GM19438 (cell line): ENCODE data around the gene THAP12.
"Not testable (repeated sequence)": the region's sequence is repeated elsewhere in the genome, so short reads cannot be mapped to it uniquely, and the experiment has no call there.

ENCODE experiments used
- ATAC-seq: cut with Tn5 transposase; IDR thresholded peaks from one replicate; pipeline ENCODE4 v1.9.1; 2021; ENCODE audit warnings: low read depth; ENCODE audit not compliant: unreplicated experiment

Gene THAP12

DNA sequence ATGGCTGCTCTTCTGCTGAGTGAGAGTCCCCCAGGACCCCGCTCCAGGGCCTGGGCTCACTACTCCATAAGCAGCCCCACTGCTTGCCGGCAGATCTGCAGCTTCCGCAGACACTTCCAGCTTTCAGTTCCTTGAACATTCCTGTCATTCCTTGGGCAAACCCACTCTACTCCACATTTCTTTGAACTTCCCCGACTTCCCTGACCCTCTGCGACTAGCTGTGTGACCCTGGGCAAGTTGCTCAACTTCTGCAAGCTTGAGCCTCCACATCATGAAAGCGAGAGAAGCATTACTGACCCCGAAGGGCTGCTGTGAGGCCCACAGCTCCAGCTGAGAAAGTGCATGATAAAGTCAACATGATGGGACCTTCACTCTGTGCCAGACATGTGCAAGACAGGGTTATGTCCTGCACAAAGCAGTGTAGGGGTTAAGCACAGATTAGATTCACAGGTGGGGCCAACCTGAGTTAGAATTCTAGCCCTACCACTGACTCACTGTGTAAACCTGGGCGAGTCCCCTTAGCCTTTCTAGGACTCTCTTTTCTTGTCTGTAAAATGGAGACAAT lies 51.8 kb downstream of the THAP12 start:
- no peak for ATAC-seq

DNA sequence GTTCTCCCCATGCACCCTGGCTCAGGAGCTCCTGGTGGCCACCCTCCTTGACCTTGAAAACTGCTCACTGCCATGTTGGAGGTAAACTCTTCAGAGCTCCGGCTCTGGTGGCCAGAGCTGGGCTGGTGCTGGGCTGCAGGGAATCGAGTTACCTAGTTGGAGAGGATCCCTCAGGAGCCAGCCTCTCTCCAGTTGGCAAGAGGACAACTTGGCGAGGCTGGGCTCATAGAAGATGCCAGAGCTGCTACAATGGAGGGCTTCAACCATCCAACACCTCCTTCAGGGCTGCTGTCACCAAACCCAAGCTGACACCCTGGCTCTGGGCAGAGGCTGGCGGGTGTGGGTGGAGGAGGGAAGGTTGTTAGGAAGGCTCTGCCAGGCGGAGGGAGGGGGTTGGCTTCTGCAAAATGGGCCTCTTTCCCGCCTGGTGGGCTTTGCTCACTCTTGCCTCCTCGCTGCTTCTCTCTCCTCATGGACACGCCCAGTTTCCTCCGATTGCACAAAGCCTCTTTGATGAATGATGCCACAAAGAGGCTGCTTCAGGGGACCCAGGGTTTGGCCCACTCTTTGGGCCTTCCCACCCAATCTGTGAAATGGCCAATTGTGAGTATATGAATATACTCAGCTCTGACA lies 53.1 kb downstream of the THAP12 start:
- no peak for ATAC-seq

DNA sequence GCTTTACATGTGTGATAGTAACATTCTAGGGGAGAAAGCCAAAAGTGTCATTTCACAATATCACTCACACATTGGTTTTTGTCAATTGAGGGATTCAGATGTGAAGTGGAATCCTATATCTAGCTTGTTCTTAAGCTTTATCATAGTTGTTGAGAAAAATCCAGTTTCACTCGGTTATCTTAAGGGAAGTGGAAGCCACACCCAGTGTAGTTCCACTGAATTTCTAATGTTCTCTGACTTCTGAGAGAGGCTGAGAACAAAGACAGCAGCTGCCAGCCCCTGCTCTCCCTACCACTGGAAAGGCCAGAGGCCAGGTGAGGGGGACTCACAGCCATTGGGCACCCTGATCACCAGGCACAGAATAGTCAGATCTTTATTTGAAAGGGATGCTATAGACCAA lies 53.7 kb downstream of the THAP12 start:
- no peak for ATAC-seq

DNA sequence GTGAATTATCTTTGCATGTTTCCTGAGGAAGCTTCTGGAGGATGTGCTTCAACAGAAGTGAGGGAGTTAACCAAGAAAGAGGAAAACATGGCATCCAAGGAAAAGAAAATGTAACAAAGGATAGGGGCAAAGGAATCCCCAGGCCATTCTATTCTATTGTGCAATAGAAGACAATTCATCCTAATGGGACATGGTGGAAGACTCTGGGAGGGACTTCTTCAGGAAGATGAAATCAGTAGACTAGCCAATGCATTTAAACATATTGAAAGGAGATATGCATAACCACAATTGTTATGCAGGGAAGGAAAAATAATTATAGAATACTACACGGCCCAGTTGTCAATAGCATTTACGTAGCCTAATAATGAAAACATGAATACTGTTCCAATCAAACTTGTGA lies 55.7 kb downstream of the THAP12 start:
- no peak for ATAC-seq

DNA sequence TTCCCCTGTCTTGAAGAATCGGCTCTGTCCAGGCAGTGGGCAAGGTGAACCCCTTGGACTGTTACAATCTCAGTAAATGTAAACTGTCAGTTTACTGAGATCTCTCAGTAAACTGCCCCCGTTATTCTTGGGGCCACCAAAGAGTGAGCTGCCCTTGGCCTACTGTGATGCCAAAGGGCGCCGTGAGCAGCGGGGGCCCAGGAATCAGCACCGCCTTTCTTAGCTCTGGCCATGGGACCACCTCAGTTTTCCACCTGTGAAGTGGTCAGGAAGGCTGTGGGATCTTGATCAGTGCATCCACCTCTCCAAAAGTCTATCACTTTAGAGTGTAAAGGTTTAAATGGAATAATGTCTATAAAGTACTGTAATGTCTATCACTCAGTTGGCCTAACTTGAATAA lies 57.1 kb downstream of the THAP12 start:
- ATAC-seq = no peak

DNA sequence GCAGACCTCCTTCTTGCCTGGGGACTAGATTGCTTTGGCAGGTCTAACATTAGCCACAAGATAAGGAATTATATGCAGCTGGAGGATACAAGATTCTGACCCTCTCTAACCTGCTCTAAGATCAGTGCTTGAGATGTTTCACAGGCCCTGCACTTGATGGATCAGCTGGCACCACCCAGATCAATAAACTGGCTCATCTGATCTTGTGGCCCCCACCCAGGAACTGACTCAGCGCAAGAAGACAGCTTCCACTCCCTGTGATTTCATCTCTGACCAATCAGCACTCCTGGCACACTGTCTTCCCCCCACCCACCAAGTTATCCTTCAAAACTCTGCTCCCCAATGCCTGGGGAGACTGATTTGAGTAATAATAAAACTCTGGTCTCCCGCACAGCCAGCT lies 57.6 kb downstream of the THAP12 start:
- not testable (repeated sequence) for ATAC-seq

DNA sequence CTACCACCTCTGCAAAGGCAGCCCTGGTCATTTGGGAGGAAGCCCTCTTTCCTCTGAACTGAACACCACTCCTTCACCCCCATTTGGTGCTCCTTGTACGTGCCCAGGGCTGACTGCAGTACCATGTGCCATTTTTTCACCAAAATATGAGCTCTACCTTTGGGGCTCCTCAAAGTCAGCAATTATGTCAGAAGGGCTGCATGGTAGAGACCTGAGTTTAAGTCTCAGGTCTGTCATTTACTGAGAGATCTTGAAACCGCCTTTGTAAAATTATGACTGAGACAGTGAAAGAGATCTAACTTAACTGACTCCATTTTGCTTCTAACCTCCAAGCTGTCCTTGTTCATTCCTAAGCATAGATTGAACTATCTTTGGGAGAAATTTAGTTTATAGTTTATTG lies 58.0 kb downstream of the THAP12 start:
- ATAC-seq = no peak

DNA sequence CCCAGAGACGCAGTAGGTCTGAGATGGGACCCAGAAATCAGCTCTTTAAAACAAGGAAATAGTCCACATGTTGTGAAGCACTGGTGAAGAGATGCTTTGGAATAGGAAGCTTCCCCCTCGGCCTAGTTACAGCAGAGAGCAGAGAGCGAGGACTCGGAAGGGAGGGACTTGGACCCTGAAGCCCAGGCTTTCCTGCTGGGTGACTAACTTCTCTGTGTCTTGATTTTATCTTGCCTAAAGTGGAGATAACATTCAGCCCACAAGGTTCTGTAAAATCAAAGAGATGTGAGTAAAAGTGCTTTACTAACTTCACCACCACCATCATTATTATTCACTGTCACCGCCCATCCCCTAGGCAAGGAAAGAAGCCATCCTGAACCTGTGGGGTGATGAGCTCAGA lies 58.4 kb downstream of the THAP12 start:
- ATAC-seq = no peak

DNA sequence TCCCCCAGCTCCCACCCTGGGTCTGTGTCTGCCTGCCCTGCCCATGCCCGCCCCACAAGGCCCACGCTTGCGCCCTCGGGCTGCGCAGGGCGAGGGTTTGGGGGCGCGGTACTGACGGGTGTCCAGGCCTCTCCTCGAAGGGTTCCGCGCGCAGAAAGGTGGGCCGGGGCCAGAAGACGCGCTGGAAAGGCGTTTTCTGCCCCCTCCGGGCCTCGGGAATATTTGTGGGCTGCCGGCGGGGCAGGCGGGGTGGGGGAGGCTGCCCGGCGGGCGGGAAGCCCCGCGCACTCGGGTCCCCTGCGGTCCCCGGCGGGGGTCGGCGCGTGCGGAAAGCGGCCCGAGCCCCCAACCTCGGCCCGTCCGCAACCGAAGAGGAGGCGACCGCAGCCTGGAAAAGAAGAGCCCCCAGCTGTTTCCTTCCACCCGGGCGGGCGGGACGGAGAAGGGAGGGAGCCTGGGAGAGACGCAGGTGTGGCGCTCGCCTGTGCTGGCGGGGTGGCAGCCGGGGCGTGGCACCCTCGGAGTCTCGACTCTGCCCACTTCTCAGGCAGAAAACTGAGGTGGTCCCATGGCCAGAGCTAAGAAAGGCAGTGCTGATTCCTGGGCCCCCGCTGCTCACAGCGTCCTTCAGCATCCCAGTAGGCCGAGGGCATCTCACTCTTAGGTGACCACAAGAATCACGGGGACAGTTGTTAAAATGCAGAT lies 59.0 kb downstream of the THAP12 start:
- no peak for ATAC-seq

DNA sequence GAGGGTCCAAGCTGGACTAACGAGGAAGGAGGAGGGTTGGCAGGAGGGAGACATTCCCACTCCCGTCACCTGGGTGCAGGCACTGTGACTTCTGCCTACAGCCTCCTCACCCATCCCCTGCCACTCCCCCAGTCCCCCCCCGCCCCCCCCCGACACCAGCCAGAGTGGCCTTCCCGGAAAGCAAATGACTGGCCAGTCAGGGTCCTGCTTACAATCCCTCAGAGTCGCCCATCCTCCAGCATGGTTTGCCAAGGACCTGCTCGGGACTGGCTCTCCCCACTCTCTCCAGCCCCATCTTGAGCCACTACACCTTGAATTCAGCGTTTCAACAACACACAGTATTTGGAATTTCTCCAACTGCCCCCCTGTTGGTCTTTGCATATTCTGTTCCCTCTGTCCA lies 59.6 kb downstream of the THAP12 start:
- no peak for ATAC-seq

DNA sequence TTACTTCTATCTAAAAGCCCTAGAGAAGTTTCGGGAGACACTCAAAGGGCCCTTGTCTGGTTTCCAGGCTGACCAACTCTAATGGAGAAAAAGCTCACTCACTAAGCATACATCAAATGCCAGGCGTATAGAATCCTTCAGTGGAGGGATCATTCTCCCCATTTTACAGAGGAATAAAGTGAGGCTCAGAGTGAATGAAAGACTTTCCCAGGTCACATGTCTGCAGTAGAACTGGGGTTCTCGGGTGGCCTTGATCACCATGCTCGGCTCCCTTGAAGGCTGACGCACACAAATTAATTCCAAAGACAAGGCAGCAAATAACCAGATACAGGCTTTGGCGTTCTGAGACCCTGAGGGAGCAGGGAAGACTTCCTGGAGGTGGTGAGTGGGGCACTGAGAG lies 60.0 kb downstream of the THAP12 start:
- no peak for ATAC-seq

DNA sequence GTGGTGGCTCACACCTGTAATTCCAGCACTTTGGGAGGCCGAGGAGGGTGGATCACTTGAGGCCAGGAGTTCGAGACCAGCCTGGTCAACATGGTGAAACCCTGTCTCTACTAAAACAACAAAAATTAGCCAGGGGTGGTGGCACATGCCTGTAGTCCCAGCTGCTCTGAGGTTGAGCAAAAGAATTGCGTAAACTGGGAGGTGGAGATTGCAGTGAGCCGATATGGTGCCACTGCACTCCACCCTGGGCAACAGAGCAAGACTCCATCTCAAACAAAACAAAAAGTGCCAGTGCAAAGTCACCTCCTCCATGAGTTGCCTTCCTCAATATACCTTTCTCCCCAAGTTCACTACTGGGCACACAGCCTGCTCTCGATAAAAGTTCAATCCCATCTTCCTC lies 61.1 kb downstream of the THAP12 start:
- ATAC-seq = not testable (repeated sequence)

DNA sequence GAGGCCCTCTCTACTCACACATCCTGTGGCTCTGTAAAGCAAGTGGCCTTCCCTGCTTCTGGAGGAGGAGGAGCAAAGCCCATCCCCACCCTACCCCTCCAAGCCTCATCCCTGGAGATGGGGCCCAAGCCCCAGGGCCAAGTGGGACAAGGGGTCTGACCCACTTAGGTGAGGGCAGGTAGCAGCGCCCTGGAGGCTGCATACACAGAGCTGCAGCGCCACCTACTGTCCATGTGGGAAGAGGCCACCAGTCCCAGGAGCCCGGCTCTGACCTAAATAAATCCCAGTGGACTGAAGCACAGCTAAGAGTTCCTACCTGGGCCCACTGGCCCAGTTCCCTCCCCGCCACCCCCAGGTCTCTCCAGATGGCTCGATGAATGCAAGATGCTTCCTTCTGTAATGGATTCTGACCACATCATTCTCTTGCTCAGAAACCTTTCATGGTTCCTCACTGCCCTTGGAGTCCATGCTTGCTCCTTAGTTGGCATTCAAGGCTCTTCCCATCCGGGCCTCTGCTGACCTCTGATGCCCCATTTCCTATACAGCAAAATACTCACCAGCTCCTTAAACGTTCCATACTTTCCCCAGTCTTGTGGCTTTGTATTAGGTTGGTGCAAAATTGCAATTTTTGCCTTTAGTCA lies 62.1 kb downstream of the THAP12 start:
- ATAC-seq = peak; percentile 75

DNA sequence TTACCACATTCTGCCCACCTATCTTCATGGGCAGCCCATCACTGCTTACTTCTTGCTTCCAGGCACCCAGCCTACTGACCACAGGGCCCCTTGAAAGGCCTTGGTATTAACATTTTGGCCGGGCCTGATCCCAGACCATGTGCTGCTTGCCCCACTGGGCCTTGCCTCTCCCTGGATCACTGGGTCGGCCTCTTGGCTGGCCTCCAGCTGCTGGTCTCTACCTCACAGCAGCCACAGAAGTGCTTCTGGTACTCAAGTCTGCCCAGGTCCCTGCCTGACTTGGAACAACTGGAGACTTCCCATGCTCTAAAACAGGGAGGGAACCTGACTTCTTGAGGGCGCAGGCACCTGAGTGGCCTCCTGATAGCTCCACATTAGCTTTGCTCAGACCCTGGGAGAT lies 63.6 kb downstream of the THAP12 start:
- no peak for ATAC-seq

DNA sequence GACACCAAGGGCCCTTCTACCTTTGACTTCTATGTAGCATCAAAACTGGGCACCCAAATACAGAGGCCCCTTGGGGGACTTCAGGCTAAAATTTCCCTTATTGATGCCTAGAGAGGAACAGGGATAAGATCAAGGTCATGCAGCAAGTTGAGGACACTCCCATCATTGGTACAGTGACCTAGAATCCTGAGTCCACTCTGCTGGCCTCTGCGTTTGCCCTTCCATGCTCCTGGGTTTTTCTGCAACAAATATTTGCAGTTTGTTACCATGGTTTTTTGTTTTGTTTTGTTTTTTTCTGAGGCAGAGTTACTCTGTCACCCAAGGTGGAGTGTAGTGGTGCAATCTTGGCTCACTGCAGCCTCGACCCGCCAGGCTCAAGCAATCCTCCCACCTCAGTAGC lies 64.2 kb downstream of the THAP12 start:
- no peak for ATAC-seq

DNA sequence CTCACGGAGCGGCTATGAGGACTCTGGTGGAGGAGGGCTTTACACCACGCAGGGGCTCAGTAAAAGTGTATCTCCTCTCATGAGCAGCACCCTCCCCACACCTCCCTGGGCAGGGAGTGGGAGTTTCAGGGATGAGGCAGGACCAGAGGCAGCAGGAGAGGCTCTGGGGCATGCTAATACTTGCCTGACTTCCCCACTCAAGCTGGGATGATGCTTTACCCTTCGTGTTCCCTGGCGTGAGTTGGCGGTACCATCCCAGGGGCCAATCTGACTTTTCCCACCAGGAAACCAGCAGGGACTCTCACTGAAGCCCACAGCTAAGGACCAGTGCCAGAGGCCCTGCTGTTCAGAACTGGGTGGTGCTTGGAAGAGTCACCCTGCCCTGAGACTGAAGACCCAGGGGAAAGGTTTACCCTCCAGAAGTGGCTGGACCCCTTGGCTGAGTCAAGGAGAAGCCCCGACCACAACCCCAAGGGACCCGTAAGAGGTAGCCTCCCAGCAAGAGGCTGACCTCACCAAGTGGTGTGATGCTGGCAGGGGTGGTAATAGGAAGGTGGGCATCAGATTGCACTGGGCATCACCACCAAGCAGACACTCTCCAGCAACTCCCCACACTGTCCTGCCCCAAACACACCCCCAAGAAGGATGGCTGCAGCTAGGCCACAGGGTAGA lies 65.6 kb downstream of the THAP12 start:
- no peak for ATAC-seq

DNA sequence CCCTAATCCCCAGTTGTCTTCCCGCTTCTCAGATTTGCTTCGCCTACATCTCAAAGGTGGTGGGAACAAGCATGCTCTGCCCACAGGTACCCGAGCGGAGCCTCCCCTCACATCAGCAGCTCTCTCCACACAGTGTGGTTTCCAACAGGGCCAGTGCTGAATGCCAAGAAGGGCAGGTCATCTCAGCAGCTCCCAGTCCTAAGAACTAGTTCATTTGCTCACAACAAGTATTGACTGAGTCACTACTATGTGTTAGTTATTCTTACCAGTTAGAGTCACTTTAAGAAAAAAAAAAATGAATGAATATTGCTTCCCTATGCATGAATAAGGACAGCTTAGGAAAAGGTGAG lies 66.2 kb downstream of the THAP12 start:
- ATAC-seq = no peak

DNA sequence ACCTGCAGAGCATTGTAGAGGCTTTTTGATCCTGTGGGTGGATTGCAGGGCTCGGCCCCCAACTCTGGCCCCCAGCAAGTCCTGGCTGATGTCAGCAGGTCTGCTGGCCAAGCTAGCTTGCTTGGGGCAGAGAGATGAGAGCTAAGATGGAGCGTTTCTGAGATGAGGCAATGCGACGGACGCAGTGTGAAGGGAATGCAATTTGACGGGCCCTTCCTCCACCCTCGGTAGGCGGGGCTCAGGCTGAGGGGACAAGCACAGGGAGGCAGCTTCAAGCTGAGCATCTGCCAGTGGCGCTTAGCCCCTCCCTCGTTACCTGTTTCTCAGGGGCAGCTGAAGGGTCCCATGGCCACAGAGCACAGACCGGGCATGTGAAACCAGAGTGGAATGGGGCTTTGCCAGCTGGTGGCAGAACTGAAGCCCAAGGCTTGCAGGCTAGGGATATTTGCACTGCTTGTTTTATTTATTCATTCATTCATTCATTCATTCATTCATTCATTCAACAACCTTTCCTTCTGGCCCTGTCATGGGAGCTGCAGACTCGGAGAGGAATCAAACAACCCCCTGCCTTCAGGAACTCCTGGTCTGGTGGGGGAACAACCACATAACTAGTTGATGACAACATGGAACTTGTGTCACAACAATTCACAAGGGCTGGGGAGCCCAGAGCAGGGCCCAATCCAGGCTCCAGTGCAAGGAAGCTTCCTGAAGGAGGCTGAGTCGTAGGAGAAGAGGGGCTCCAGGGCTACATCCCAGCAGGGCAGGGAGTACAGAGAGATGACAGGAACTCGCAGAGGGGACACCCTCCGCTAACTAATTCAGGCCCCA lies 66.8 kb downstream of the THAP12 start:
- ATAC-seq = no peak

DNA sequence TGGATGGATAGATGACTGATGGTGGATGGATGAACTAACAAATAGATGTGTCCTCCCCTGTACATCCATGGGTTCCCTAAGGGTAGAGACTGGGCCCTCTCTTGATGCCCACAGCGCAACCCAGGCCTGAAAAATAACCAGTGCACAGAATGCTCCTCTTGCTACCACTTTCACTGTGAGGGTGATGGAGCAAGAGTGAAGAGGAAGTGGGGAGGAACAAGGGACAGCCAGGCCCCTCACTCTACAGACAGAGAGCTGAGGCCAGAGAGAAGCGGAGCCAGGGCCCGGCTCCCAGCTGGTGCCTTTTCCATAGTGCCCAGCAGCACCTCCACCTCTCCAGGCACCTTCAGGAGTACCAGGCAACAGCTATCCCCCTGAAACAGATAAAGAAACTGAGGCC lies 67.7 kb downstream of the THAP12 start:
- no peak for ATAC-seq

DNA sequence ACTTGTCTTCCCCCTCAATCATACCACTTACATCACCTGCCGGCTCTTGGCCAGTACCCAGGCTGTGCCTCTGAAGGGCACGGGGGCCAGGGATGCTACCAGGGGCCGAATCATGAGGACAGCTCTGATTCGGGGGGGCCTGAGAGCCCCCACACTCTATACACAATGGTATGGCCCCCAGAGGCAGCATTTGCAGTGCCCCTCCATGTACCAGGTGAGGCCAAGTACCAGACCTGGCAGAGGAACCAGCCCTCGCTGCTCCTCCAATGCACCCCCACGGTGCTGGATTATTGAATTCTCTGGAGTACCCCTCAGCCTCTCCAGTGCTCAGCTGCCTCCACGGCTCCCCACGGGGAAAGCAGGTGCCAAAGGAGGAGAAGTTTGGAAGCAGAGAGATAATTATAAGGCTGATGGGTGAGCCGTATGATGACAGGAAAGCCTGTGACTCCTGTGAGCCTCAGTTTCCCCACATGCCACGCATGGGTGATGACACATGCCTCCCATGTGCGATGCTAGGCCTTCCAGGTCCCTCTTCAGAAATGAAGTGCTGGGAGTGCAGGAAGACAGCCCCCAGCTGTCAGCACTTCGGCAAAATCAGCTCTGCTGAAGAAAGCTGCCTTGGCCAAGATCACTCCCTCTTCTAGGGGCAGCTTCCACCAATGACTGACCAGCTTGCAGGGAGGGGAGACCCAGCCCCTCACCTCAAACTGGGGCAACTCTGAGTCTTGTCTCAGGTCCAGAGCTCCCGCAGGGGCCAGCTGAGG lies 69.9 kb downstream of the THAP12 start:
- ATAC-seq = no peak
